ENCODE measurements around the gene RELN.

Gene RELN

DNA sequence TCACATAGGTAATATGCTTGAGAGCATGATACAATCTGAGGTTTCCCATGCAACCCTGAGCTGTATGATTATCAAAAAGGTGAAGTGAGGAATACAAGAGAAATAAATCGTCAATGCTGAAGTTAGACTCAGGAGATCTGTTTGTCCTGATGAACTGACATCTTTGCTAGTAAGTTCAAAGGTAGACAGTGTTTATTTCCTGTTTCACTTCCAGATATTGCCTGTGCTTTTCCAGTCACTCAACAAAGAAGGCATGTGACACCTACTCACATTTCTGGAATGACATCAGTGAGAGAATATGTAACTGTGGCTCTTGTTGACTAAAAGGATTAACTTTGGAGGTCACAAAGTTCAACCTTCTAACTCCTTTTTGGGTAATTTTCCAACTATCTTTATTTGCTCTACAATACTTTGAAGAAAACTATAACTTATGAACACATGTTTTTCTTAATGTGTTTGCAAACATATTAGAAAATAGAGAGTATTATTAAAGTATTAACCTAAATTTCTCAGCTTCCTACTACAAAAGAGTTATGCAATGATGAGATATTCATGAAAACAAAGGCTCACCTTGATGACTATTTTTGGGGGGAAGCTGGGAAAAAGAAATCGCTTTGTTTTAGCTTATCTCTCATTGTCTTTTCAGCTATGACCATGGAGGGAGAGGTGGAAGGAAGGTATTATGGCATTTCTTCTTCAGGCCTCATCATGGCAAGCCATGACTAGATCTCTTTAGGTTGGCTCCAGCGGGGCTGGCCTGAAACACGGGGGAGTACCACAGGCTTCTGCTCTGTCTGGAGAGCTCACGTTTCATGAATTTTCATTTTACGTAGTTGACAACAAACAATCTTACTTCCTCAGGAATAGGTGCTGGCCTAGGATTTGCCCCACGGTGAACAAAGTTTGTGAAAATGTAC is 328.7 kb downstream of the RELN start:
- H3K27ac ChIP-seq, result no peak overlapping the region; the same call in 1 of the 2 replicates
- TF ChIP-seq, protein P1, sequence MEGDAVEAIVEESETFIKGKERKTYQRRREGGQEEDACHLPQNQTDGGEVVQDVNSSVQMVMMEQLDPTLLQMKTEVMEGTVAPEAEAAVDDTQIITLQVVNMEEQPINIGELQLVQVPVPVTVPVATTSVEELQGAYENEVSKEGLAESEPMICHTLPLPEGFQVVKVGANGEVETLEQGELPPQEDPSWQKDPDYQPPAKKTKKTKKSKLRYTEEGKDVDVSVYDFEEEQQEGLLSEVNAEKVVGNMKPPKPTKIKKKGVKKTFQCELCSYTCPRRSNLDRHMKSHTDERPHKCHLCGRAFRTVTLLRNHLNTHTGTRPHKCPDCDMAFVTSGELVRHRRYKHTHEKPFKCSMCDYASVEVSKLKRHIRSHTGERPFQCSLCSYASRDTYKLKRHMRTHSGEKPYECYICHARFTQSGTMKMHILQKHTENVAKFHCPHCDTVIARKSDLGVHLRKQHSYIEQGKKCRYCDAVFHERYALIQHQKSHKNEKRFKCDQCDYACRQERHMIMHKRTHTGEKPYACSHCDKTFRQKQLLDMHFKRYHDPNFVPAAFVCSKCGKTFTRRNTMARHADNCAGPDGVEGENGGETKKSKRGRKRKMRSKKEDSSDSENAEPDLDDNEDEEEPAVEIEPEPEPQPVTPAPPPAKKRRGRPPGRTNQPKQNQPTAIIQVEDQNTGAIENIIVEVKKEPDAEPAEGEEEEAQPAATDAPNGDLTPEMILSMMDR (conservative IDR thresholded peaks at IDR 0.05), result no peak

DNA sequence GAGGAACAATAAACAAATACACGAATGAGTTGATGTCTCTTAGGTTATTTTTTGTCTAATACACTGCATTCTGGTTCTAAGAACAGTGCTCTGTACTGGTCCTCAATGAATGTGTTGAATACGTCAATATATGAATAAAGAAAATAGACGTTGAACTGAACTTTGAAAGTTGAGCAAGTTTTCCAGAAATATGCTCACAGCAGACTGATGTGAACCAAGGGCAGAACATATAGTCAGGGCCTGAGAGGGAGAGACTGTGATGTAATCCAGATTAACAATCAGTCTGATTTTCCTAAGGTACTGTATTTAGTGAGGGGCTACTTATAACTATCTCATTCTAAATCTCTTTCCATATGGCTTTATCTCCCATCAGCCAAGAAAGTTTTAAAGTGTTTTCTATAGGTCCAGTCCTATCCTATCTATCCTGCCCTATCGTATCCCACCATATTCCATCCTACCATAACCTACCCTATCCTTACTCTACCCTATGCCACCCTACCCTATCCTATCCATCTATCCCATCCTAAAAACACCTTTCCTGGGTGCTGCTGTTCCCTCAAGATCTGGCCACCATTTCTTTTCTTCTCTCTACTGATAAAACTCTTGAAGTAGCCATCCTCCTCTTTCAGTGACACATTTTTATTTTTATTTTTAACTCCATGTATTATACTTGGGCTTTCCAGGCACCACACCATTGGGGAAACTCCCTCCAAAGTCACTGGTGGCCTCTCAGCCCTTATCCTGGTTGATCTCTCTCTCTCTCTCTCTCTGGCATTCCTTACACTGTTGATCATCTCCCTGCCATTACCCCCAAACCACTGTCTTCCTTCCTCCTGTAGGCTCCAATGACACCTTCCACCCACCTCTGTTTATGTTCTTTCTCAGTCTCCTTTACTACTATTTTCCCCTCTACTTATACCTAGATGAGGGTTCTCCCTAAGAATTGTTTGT is 331.1 kb downstream of the RELN start:
- H3K27ac ChIP-seq, result no peak overlapping the region

GRCh38 chr7:103657474-103657894 is 332.0 kb downstream of the RELN start:
- H3K27ac ChIP-seq, result no peak overlapping the region

More for the DNA sequence above, 331.1 kb downstream of the RELN start:
- TF ChIP-seq, protein P1 (conservative IDR thresholded peaks at IDR 0.05), result no peak

DNA sequence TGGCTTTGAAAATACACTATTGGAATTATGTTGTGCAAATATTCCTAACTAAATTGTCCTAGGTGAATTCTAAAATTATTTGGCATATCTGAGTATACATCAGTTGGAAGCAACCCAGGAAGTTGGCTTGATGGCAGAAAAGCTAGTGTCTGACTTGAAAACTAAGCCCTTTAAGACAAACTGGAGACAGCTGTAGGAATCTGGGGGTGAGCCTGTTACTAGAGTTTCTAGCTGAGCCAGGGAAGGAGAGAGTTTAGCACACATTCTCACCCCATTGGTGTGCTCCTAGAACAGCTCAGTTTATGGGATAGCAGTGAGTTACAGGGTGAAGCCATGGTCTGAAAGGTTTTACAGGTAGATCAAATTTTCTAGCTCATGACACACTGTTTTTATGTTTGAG is 333.2 kb downstream of the RELN start:
- no peak overlapping the region for H3K27ac ChIP-seq
- TF ChIP-seq, protein P1 (conservative IDR thresholded peaks at IDR 0.05), result no peak

More at GRCh38 chr7:103657474-103657894, 332.0 kb downstream of the RELN start:
- TF ChIP-seq, protein P1 (conservative IDR thresholded peaks at IDR 0.05), result no peak

- no peak overlapping the region for H3K27ac ChIP-seq
- TF ChIP-seq, protein P1 (conservative IDR thresholded peaks at IDR 0.05), result no peak
Measured at GRCh38 chr7:103651593-103652377, 337.7 kb downstream of the RELN start.

GRCh38 chr7:103649052-103649451 is 340.4 kb downstream of the RELN start:
- TF ChIP-seq, protein P1 (conservative IDR thresholded peaks at IDR 0.05), result no peak
- no peak overlapping the region for H3K27ac ChIP-seq

All from VCaP (cell line).